ENCODE data around the gene HBS1L.

The HBS1L gene

GRCh38 chr6:135013211-135013610 lies 41.4 kb downstream of the HBS1L start:
- Histone ChIP-seq H3K79me1 (ENCODE audit: low read length) (no peaks in the 10 kb centered on the region), H3K23ac (ENCODE audit: low read length) (no peak overlapping the region), H3K4ac (ENCODE audit: low read depth, low read length) (no peak overlapping the region), H2AFZ (ENCODE audit: insufficient read depth, low read length, poor library complexity) (no peak overlapping the region), H3K79me2 (ENCODE audit: control insufficient read depth, insufficient read depth, low read length, poor library complexity) (no peaks in the 10 kb centered on the region), H3K4me2 (ENCODE audit: low read length) (no peak overlapping the region), H4K8ac (ENCODE audit: low read depth, low read length) (no peak overlapping the region), H2BK5ac (ENCODE audit: low read depth, low read length, poor library complexity) (no peak overlapping the region), H3K9ac (ENCODE audit: low read length) (no peak overlapping the region), H3K9me3 (ENCODE audit: insufficient read depth, low read depth, low read length) (no peaks in the 10 kb centered on the region), H3K27ac (ENCODE audit: low read depth, low read length) (no peak overlapping the region), H3K4me1 (ENCODE audit: control insufficient read depth in 1 of 2, insufficient read depth in 2 of 2, low read length in 2 of 2) (no peaks in the 10 kb centered on the region), H3K4me3 (ENCODE audit: low read depth, low read length) (no peak overlapping the region), H3K27me3 (ENCODE audit: insufficient read depth, low read length) (no peaks in the 10 kb centered on the region), H2BK12ac (ENCODE audit: low read length) (no peak overlapping the region), H2AK5ac (ENCODE audit: low read length) (no peak overlapping the region), H4K12ac (ENCODE audit: low read depth, low read length) (no peak overlapping the region), H3K18ac (ENCODE audit: low read length) (no peak overlapping the region), H3K36me3 (ENCODE audit: control insufficient read depth in 1 of 2, insufficient read depth in 2 of 2, low read length in 2 of 2) (peaks cover 0 to 2% of the 10 kb centered on the region in 2 experiments), H4K91ac (ENCODE audit: low read depth, low read length) (no peak overlapping the region), H2BK120ac (ENCODE audit: insufficient read depth, low read length, poor library complexity) (no peak overlapping the region), H3K14ac (ENCODE audit: low read length) (no peak overlapping the region)
- WGBS (ENCODE audit: extremely low coverage, insufficient coverage, insufficient read length), result no CpG with 5 or more reads among the region's 3 CpGs
- no peak for DNase-seq

- no peaks in the 10 kb centered on the region for H3K79me1 ChIP-seq (ENCODE audit: low read length)
- H2AK5ac ChIP-seq (ENCODE audit: low read length), result no peak overlapping the region
- no peak for DNase-seq
- H3K4me1 ChIP-seq (ENCODE audit: control insufficient read depth in 1 of 2, insufficient read depth in 2 of 2, low read length in 2 of 2), result no peaks in the 10 kb centered on the region
- H3K4ac ChIP-seq (ENCODE audit: low read depth, low read length), result no peak overlapping the region
- H3K9me3 ChIP-seq (ENCODE audit: insufficient read depth, low read depth, low read length), result no peaks in the 10 kb centered on the region
- H4K8ac ChIP-seq (ENCODE audit: low read depth, low read length), result no peak overlapping the region
- H4K91ac ChIP-seq (ENCODE audit: low read depth, low read length), result no peak overlapping the region
- H2AFZ ChIP-seq (ENCODE audit: insufficient read depth, low read length, poor library complexity), result no peak overlapping the region
- H3K4me2 ChIP-seq (ENCODE audit: low read length), result no peak overlapping the region
- H3K23ac ChIP-seq (ENCODE audit: low read length), result no peak overlapping the region
- H4K12ac ChIP-seq (ENCODE audit: low read depth, low read length), result no peak overlapping the region
- no peak overlapping the region for H2BK5ac ChIP-seq (ENCODE audit: low read depth, low read length, poor library complexity)
- H2BK12ac ChIP-seq (ENCODE audit: low read length), result no peak overlapping the region
- H3K79me2 ChIP-seq (ENCODE audit: control insufficient read depth, insufficient read depth, low read length, poor library complexity), result no peaks in the 10 kb centered on the region
- H3K18ac ChIP-seq (ENCODE audit: low read length), result no peak overlapping the region
- no peak overlapping the region for H2BK120ac ChIP-seq (ENCODE audit: insufficient read depth, low read length, poor library complexity)
- H3K27ac ChIP-seq (ENCODE audit: low read depth, low read length), result no peak overlapping the region
- no peak overlapping the region for H3K9ac ChIP-seq (ENCODE audit: low read length)
- H3K27me3 ChIP-seq (ENCODE audit: insufficient read depth, low read length), result no peaks in the 10 kb centered on the region
- H3K14ac ChIP-seq (ENCODE audit: low read length), result no peak overlapping the region
- no peak overlapping the region for H3K4me3 ChIP-seq (ENCODE audit: low read depth, low read length)
- peaks cover 0 to 2% of the 10 kb centered on the region in 2 experiments for H3K36me3 ChIP-seq (ENCODE audit: control insufficient read depth in 1 of 2, insufficient read depth in 2 of 2, low read length in 2 of 2)
These were observed 41.9 kb downstream of the HBS1L start for GRCh38 chr6:135012764-135013163.

GRCh38 chr6:135012349-135012748 lies 42.3 kb downstream of the HBS1L start:
- H3K4me3 ChIP-seq (ENCODE audit: low read depth, low read length), result no peak overlapping the region
- H3K4ac ChIP-seq (ENCODE audit: low read depth, low read length), result no peak overlapping the region
- no peaks in the 10 kb centered on the region for H3K4me1 ChIP-seq (ENCODE audit: control insufficient read depth in 1 of 2, insufficient read depth in 2 of 2, low read length in 2 of 2)
- no peak overlapping the region for H3K4me2 ChIP-seq (ENCODE audit: low read length)
- H3K27ac ChIP-seq (ENCODE audit: low read depth, low read length), result no peak overlapping the region
- no peak overlapping the region for H4K8ac ChIP-seq (ENCODE audit: low read depth, low read length)
- no peak overlapping the region for H3K9ac ChIP-seq (ENCODE audit: low read length)
- H3K23ac ChIP-seq (ENCODE audit: low read length), result no peak overlapping the region
- H2BK120ac ChIP-seq (ENCODE audit: insufficient read depth, low read length, poor library complexity), result no peak overlapping the region
- H3K79me1 ChIP-seq (ENCODE audit: low read length), result no peaks in the 10 kb centered on the region
- no CpG with 5 or more reads among the region's 2 CpGs for WGBS (ENCODE audit: extremely low coverage, insufficient coverage, insufficient read length)
- no peak overlapping the region for H3K14ac ChIP-seq (ENCODE audit: low read length)
- no peaks in the 10 kb centered on the region for H3K27me3 ChIP-seq (ENCODE audit: insufficient read depth, low read length)
- H2BK12ac ChIP-seq (ENCODE audit: low read length), result no peak overlapping the region
- H3K9me3 ChIP-seq (ENCODE audit: insufficient read depth, low read depth, low read length), result no peaks in the 10 kb centered on the region
- no peaks in the 10 kb centered on the region for H3K79me2 ChIP-seq (ENCODE audit: control insufficient read depth, insufficient read depth, low read length, poor library complexity)
- H2AK5ac ChIP-seq (ENCODE audit: low read length), result no peak overlapping the region
- no peak overlapping the region for H4K91ac ChIP-seq (ENCODE audit: low read depth, low read length)
- peaks cover 0 to 2% of the 10 kb centered on the region in 2 experiments for H3K36me3 ChIP-seq (ENCODE audit: control insufficient read depth in 1 of 2, insufficient read depth in 2 of 2, low read length in 2 of 2)
- H2AFZ ChIP-seq (ENCODE audit: insufficient read depth, low read length, poor library complexity), result no peak overlapping the region
- H3K18ac ChIP-seq (ENCODE audit: low read length), result no peak overlapping the region
- no peak overlapping the region for H2BK5ac ChIP-seq (ENCODE audit: low read depth, low read length, poor library complexity)
- no peak overlapping the region for H4K12ac ChIP-seq (ENCODE audit: low read depth, low read length)
- no peak for DNase-seq

- no peaks in the 10 kb centered on the region for H3K4me1 ChIP-seq (ENCODE audit: control insufficient read depth in 1 of 2, insufficient read depth in 2 of 2, low read length in 2 of 2)
- no peak overlapping the region for H2AK5ac ChIP-seq (ENCODE audit: low read length)
- no peak overlapping the region for H2BK120ac ChIP-seq (ENCODE audit: insufficient read depth, low read length, poor library complexity)
These were observed 45.7 kb downstream of the HBS1L start for GRCh38 chr6:135008941-135009290.

More at GRCh38 chr6:135008941-135009290, 45.7 kb downstream of the HBS1L start:
- Histone ChIP-seq H4K12ac (ENCODE audit: low read depth, low read length) (no peak overlapping the region), H3K79me1 (ENCODE audit: low read length) (no peaks in the 10 kb centered on the region), H3K4me2 (ENCODE audit: low read length) (no peak overlapping the region), H3K9ac (ENCODE audit: low read length) (no peak overlapping the region), H3K18ac (ENCODE audit: low read length) (no peak overlapping the region), H3K27me3 (ENCODE audit: insufficient read depth, low read length) (no peaks in the 10 kb centered on the region), H4K8ac (ENCODE audit: low read depth, low read length) (no peak overlapping the region), H2AFZ (ENCODE audit: insufficient read depth, low read length, poor library complexity) (no peak overlapping the region), H3K36me3 (ENCODE audit: control insufficient read depth in 1 of 2, insufficient read depth in 2 of 2, low read length in 2 of 2) (no peaks in the 10 kb centered on the region), H3K27ac (ENCODE audit: low read depth, low read length) (no peak overlapping the region), H3K9me3 (ENCODE audit: insufficient read depth, low read depth, low read length) (no peaks in the 10 kb centered on the region), H3K79me2 (ENCODE audit: control insufficient read depth, insufficient read depth, low read length, poor library complexity) (no peaks in the 10 kb centered on the region), H4K91ac (ENCODE audit: low read depth, low read length) (no peak overlapping the region), H2BK12ac (ENCODE audit: low read length) (no peak overlapping the region), H3K4me3 (ENCODE audit: low read depth, low read length) (no peak overlapping the region), H3K23ac (ENCODE audit: low read length) (no peak overlapping the region), H2BK5ac (ENCODE audit: low read depth, low read length, poor library complexity) (no peak overlapping the region), H3K14ac (ENCODE audit: low read length) (no peak overlapping the region), H3K4ac (ENCODE audit: low read depth, low read length) (no peak overlapping the region)
- WGBS (ENCODE audit: extremely low coverage, insufficient coverage, insufficient read length), result no CpG with 5 or more reads among the region's 1 CpG
- no peak for DNase-seq

All from trophoblast cell (in vitro differentiated cells and primary cell).